GM13976 (cell line): ENCODE measurements around the gene DYRK2.

Source experiments
- DNase-seq: peaks from one replicate; pipeline ENCODE4 v3.0.0; 2012; ENCODE audit warnings: low spot score
- CTCF ChIP-seq: IDR thresholded peaks from 2 replicates; pipeline ENCODE4 v1.5.1; 2012; ENCODE audit warnings: borderline replicate concordance, mild to moderate bottlenecking; ENCODE audit not compliant: insufficient read depth; ENCODE audit errors: extremely low read depth, missing control alignments, control extremely low read depth
- in situ Hi-C: fragments of 300-500 bp; cut with MboI; formaldehyde crosslinking; loops from one replicate; pipeline ENCODE4 v1.12.0; 2022; ENCODE audit warnings: low sequenced_read_pairs, mixed read lengths, inconsistent platforms; ENCODE audit not compliant: unreplicated experiment

The DYRK2 gene

DNA sequence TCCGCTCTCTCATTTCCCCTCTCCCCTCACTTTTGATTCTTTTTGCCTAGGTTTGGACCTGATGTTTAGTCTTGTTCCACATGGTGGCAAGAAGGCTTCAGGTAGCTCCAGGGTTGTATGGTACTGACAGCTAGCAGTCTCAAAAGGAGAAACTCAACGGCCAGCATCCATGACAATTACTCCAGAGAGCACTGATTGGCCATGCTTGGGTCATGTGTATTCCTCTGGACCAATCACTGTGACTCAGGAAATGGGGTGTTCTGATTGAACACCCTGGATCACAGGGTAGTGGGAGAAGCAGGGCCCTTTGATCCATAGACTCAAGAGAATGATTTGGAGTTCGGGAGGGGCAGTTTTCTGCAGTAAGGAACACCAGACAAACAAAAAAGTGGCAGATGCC lies 45.3 kb downstream of the DYRK2 start:
- in situ Hi-C loops = no loop called here
- DNase-seq = no peak
- TF ChIP-seq CTCF = no peak

- no peak for TF ChIP-seq CTCF
- no peak for DNase-seq
- in situ Hi-C loops = no loop called here
Observed at GRCh38 chr12:67694306-67694900, 45.9 kb downstream of the DYRK2 start.

DNA sequence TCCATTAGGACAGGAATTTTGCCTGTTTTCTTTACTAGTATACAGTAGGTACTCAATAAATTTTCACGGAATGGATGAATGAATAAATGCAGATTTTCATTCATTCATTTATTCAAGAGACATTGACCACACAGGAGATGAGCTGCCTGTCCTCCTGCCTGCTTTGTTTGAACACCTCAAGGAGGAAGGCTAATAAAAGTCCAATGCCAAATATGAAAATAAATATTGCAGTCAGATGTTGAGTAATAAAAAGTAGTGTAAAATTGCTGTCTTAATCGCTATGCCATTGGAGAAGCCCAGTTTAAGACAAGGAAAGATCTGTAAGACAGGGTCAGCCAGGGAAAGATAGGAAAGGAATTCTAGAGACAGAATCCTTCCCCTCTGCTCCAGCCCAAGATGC lies 47.4 kb downstream of the DYRK2 start:
- in situ Hi-C loops = no loop called here
- no peak for TF ChIP-seq CTCF
- DNase-seq = no peak

- no peak for TF ChIP-seq CTCF
- in situ Hi-C loops = no loop called here
- DNase-seq = no peak
Observed at GRCh38 chr12:67697443-67697842, 48.9 kb downstream of the DYRK2 start.

DNA sequence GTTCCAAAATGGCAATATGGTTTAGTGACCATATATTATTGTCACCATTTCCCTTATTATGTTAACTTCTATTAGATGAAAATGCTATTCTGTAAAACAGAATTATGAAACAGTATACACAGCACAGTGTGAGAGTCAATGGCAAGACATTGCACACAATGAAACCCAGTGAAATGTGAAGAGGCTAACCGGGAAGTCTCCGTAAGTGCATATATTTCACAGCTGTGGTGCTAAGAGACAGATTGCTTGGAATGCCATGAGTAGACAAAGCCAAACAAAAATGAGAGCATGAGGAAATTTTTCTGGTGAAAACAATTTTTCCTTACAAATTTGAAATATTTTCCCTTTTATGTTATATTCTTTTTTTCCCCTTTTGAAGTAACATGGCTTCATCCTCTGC lies 49.4 kb downstream of the DYRK2 start:
- in situ Hi-C loops = no loop called here

DNA sequence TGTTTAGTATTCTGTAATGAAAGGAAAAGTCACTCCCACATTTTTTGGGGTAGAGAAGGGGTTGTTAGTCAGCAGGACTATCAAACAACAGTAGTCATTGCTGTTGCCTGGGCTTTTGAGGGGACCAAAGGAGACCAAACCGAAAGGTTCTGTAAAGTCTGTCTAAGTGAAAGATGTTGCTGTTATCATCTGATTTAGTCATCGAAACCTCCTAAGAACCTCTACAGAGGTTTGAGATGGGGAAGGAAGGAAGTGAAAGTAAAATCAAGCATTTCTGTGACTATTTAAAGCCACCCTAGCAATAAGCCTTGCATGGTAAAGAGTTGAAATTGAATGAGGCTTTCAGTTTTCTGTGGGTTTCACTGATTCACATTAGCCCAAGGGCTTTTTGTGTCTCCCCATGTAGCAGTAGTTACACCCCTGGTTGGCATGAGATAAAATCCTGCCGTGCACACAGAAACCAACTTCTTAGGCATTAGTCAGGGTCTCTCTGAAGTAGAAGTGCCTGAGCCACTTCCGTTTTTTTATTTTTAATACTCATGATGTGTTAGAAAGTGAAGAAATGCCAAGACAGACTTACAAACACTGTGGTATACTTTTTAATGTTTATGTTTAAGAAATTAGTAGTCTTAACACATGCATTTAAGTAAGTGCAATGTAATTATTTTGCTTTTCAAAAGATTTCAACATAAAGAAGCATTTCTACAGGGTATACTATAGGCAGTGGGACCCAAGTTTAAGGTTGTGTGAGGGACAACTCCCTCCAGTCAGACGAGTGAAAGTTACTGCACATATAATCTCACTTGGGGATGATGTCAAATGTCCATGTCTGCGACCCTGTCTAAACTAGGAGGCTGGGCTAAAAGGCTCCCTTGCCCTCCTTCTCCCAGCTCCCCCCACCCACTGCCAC lies 50.4 kb downstream of the DYRK2 start:
- no peak for TF ChIP-seq CTCF

More for the DNA sequence above, 49.4 kb downstream of the DYRK2 start:
- TF ChIP-seq CTCF = no peak
- DNase-seq = no peak

More for the DNA sequence above, 50.4 kb downstream of the DYRK2 start:
- peak; percentile 58 for DNase-seq
- in situ Hi-C loops = no loop called here
